Measurements from ENCODE around the gene ZNF576.

ZNF576 gene

GRCh38 chr19:43562226-43562697, 34.1 kb upstream of the ZNF576 start:
- TF ChIP-seq MYC (IDR thresholded peaks at IDR 0.05; ENCODE audit: low read depth, low read length) (no peak), MAX (IDR thresholded peaks at IDR 0.05; ENCODE audit: low read depth, low read length) (no peak), POLR2A (IDR thresholded peaks at IDR 0.05; ENCODE audit: extremely low read depth, insufficient read length) (no peak), CTCF (IDR thresholded peaks at IDR 0.05; ENCODE audit: low read depth, low read length) (no peak)
- DNase-seq (ENCODE audit: low read depth) = no peak
- H3K4me3 ChIP-seq (ENCODE audit: low read depth, low read length) = no peak overlapping the region

- TF ChIP-seq MAX (IDR thresholded peaks at IDR 0.05; ENCODE audit: low read depth, low read length) (peak; percentile 79), MYC (IDR thresholded peaks at IDR 0.05; ENCODE audit: low read depth, low read length) (peak; percentile 75; the same call in 1 of the 2 replicates), CTCF (IDR thresholded peaks at IDR 0.05; ENCODE audit: low read depth, low read length) (no peak)
- H3K4me3 ChIP-seq (ENCODE audit: low read depth, low read length) = no peak overlapping the region
- DNase-seq (ENCODE audit: low read depth) = peak; percentile 94
Measured at GRCh38 chr19:43562698-43563241, 33.6 kb upstream of the ZNF576 start.

- no peak overlapping the region for H3K4me3 ChIP-seq (ENCODE audit: low read depth, low read length)
- DNase-seq (ENCODE audit: low read depth) = peak; percentile 30
- TF ChIP-seq POLR2A (IDR thresholded peaks at IDR 0.05; ENCODE audit: extremely low read depth, insufficient read length) (no peak), MAX (IDR thresholded peaks at IDR 0.05; ENCODE audit: low read depth, low read length) (no peak), MYC (IDR thresholded peaks at IDR 0.05; ENCODE audit: low read depth, low read length) (no peak), CTCF (IDR thresholded peaks at IDR 0.05; ENCODE audit: low read depth, low read length) (no peak)
Measured at GRCh38 chr19:43563816-43564457, 32.5 kb upstream of the ZNF576 start.

GRCh38 chr19:43564800-43565199, 31.6 kb upstream of the ZNF576 start:
- H3K4me3 ChIP-seq (ENCODE audit: low read depth, low read length) = no peak overlapping the region
- DNase-seq (ENCODE audit: low read depth) = no peak
- TF ChIP-seq MYC (IDR thresholded peaks at IDR 0.05; ENCODE audit: low read depth, low read length) (no peak), POLR2A (IDR thresholded peaks at IDR 0.05; ENCODE audit: extremely low read depth, insufficient read length) (no peak), MAX (IDR thresholded peaks at IDR 0.05; ENCODE audit: low read depth, low read length) (no peak), CTCF (IDR thresholded peaks at IDR 0.05; ENCODE audit: low read depth, low read length) (no peak)

GRCh38 chr19:43569657-43570056, 26.7 kb upstream of the ZNF576 start:
- no peak overlapping the region for H3K4me3 ChIP-seq (ENCODE audit: low read depth, low read length)
- TF ChIP-seq CTCF (IDR thresholded peaks at IDR 0.05; ENCODE audit: low read depth, low read length) = no peak
- TF ChIP-seq MAX (IDR thresholded peaks at IDR 0.05; ENCODE audit: low read depth, low read length) = no peak
- TF ChIP-seq MYC (IDR thresholded peaks at IDR 0.05; ENCODE audit: low read depth, low read length) = no peak
- no peak for TF ChIP-seq POLR2A (IDR thresholded peaks at IDR 0.05; ENCODE audit: extremely low read depth, insufficient read length)
- no peak for DNase-seq (ENCODE audit: low read depth)

Data from NB4 (cell line).